NB4 (cell line): Measurements from ENCODE around the gene TXNDC2.

Source experiments
- DNase-seq: peaks from one replicate; pipeline ENCODE4 v3.0.0; 2010; ENCODE audit warnings: low read depth
- H3K4me3 ChIP-seq: one replicate; pipeline ENCODE4 v1.5.1; 2011; ENCODE audit warnings: mild to moderate bottlenecking, low read depth, low read length, moderate library complexity
- CTCF ChIP-seq: IDR thresholded peaks from one replicate; pipeline ENCODE4 v1.5.1; 2012; ENCODE audit warnings: low read depth, low read length
- MAX ChIP-seq: IDR thresholded peaks from 2 replicates; pipeline ENCODE4 v1.6.1; 2011; ENCODE audit warnings: low read depth, low read length
- MYC ChIP-seq: IDR thresholded peaks from 2 replicates; pipeline ENCODE4 v1.6.1; 2011; ENCODE audit warnings: low read depth, low read length
- POLR2A ChIP-seq: IDR thresholded peaks from 2 replicates; pipeline ENCODE4 v1.6.1; 2011; ENCODE audit warnings: mild to moderate bottlenecking; ENCODE audit not compliant: insufficient read length; ENCODE audit errors: extremely low read depth

The TXNDC2 gene

GRCh38 chr18:9924371-9924943 lies 38.7 kb downstream of the TXNDC2 start:
- H3K4me3 ChIP-seq = no peak overlapping the region
- no peak for TF ChIP-seq MYC
- TF ChIP-seq POLR2A = no peak
- TF ChIP-seq CTCF = no peak
- TF ChIP-seq MAX = no peak

GRCh38 chr18:9925369-9925768 lies 39.6 kb downstream of the TXNDC2 start:
- DNase-seq = no peak
- H3K4me3 ChIP-seq = no peak overlapping the region
- TF ChIP-seq POLR2A (no peak), MAX (no peak), CTCF (no peak), MYC (no peak)

More at GRCh38 chr18:9924371-9924943, 38.7 kb downstream of the TXNDC2 start:
- no peak for DNase-seq

- TF ChIP-seq CTCF = no peak
- TF ChIP-seq MYC = no peak
- no peak for TF ChIP-seq MAX
- TF ChIP-seq POLR2A = no peak
- DNase-seq = no peak
- no peak overlapping the region for H3K4me3 ChIP-seq
Observed at GRCh38 chr18:9925795-9926194, 40.0 kb downstream of the TXNDC2 start.

- no peak overlapping the region for H3K4me3 ChIP-seq
- no peak for DNase-seq
- TF ChIP-seq MAX (no peak), POLR2A (no peak), MYC (no peak), CTCF (no peak)
Observed at GRCh38 chr18:9926223-9926894, 40.6 kb downstream of the TXNDC2 start.

- TF ChIP-seq MAX (no peak), CTCF (no peak), MYC (no peak), POLR2A (no peak)
- no peak overlapping the region for H3K4me3 ChIP-seq
- no peak for DNase-seq
Observed at GRCh38 chr18:9926977-9927376, 41.2 kb downstream of the TXNDC2 start.
